Loucy (cell line): Measurements from ENCODE around the gene DNAH9.

Source experiments
- H2AFZ ChIP-seq: fragments of 200-600 bp; sonication (generic); 2 replicates; pipeline ENCODE4 v1.6.0; 2016; ENCODE audit warnings: antibody characterized with exemption, mild to moderate bottlenecking, low read length, moderate library complexity
- H3F3A ChIP-seq: fragments of 200-600 bp; 2 replicates; pipeline ENCODE4 v1.6.0; 2016; ENCODE audit warnings: antibody characterized with exemption, low read depth, mild to moderate bottlenecking
- H3K27me3 ChIP-seq: fragments of 200-600 bp; sonication (generic); 2 replicates; pipeline ENCODE4 v1.6.1; 2014; ENCODE audit warnings: low read length, mild to moderate bottlenecking; ENCODE audit not compliant: insufficient read depth, poor library complexity, severe bottlenecking
- H3K36me3 ChIP-seq: fragments of 200-600 bp; sonication (generic); 2 replicates; pipeline ENCODE4 v1.6.1; 2016; ENCODE audit warnings: low read length; ENCODE audit not compliant: insufficient read depth
- H3K4me1 ChIP-seq: fragments of 200-600 bp; sonication (generic); 2 replicates; pipeline ENCODE4 v1.5.1; 2014; ENCODE audit warnings: low read length, mild to moderate bottlenecking; ENCODE audit not compliant: insufficient read depth, poor library complexity, severe bottlenecking
- H3K4me2 ChIP-seq: fragments of 200-600 bp; sonication (generic); 2 replicates; pipeline ENCODE4 v1.6.0; 2014; ENCODE audit warnings: antibody characterized with exemption, low read length, low read depth, mild to moderate bottlenecking; ENCODE audit not compliant: poor library complexity, severe bottlenecking
- H3K4me3 ChIP-seq: fragments of 200-600 bp; sonication (generic); 2 replicates; pipeline ENCODE4 v1.5.1; 2014; ENCODE audit warnings: low read length, mild to moderate bottlenecking, mixed read lengths; ENCODE audit not compliant: poor library complexity, severe bottlenecking
- H3K79me2 ChIP-seq: fragments of 200-600 bp; sonication (generic); 2 replicates; pipeline ENCODE4 v1.6.1; 2014; ENCODE audit warnings: low read length; ENCODE audit not compliant: insufficient read depth
- H3K9ac ChIP-seq: fragments of 200-600 bp; sonication (generic); 2 replicates; pipeline ENCODE4 v1.6.0; 2014; ENCODE audit warnings: mild to moderate bottlenecking, low read depth, low read length, moderate library complexity; ENCODE audit not compliant: poor library complexity, severe bottlenecking
- H3K9me2 ChIP-seq: fragments of 200-600 bp; sonication (generic); replicated peaks from 2 replicates; pipeline ENCODE4 v1.6.1; 2016; ENCODE audit warnings: low read depth, low read length, mixed read lengths
- H3K9me3 ChIP-seq: fragments of 200-600 bp; sonication (generic); 2 replicates; pipeline ENCODE4 v1.6.1; 2014; ENCODE audit warnings: mild to moderate bottlenecking, antibody characterized with exemption, low read length, low read depth; ENCODE audit not compliant: insufficient read depth
- H4K20me1 ChIP-seq: fragments of 200-600 bp; sonication (generic); 2 replicates; pipeline ENCODE4 v1.6.0; 2014; ENCODE audit warnings: antibody characterized with exemption, low read length, mild to moderate bottlenecking; ENCODE audit not compliant: insufficient read depth, poor library complexity, severe bottlenecking
- CTCF ChIP-seq: fragments of 200-600 bp; sonication (generic); conservative IDR thresholded peaks from 2 replicates; pipeline ENCODE4 v1.5.1; 2014; ENCODE audit warnings: mild to moderate bottlenecking, antibody characterized with exemption, low read length
- EZH2phosphoT487 ChIP-seq: fragments of 200-600 bp; IDR thresholded peaks from 2 replicates; pipeline ENCODE4 v1.6.1; 2018; ENCODE audit warnings: antibody characterized with exemption, mild to moderate bottlenecking, moderate library complexity, borderline replicate concordance

The DNAH9 gene

DNA sequence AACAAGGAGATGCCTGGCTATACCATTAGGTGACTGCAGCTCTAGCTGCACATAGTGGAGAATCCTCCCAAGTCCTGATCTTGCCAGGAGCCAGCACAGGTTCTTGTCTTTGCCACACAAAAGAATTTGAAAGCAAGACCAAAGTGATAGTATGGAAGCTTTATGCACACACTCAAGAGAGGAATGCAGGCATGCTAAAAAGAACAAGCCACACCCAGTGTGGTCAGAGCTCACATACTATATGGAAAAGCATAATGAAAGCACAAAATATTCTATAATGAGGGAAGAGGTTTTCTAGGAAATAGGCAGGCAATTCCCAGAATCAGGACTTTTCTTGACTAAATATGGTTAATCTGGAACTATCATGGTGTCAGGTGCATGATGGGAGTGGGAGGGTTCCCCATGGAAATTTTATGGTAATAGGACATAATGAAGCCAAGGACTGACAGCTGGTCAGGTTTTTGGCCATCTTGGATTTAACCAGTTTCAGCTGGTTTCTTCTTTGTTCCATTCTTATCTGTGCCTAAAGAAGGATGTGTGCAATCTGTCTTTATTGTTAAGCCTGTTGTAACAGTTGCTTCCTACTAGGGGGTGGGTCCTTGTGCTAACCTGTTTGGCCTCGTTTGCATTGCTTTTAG lies 227.4 kb downstream of the DNAH9 start:
- Histone ChIP-seq H3K9ac (no peak overlapping the region), H3F3A (no peaks in the 10 kb centered on the region), H3K4me1 (no peaks in the 10 kb centered on the region), H3K36me3 (no peaks in the 10 kb centered on the region), H3K4me2 (no peak overlapping the region), H3K9me2 (no peaks in the 10 kb centered on the region), H2AFZ (no peak overlapping the region), H3K27me3 (no peaks in the 10 kb centered on the region), H4K20me1 (no peaks in the 10 kb centered on the region), H3K79me2 (no peaks in the 10 kb centered on the region), H3K9me3 (no peaks in the 10 kb centered on the region), H3K4me3 (no peak overlapping the region)
- TF ChIP-seq EZH2phosphoT487 (no peak), CTCF (no peak)

DNA sequence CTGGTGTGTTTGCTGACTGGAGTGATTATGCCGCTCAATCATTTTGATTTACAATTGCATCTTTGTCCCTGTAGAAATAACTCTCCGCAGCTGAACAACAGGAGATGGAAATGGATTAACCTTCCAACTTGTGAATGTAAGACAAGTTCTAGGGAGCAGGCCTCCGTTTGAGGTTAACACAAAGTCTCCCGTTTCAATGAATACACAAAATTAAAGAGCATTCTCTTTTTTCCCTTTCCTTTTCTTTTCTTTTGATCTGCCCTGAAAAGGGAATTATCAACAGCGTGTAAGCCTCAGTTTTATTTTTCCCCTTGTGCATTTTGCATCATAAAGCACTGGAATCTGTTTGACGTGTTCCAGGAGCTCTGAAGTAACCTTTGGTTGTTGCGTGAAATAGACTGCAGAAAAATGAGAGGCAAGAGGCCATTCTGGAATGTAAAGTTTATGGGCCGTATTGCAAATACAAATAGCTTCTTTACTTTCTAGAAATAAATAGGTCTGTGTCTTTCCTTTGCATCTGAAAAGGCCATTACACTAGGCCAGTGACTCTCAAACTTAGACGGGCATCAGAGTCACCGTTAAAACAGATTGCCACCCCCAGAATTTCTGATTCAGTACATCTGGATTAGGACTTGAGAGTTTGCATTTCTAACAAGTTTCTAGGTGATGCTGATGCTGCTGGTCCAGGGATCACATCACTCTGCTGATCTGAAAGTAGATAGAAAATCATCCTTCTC lies 234.3 kb downstream of the DNAH9 start:
- Histone ChIP-seq H3K4me1 (no peaks in the 10 kb centered on the region), H3K9me3 (no peaks in the 10 kb centered on the region; the same call in 1 of the 2 replicates), H3K4me3 (no peak overlapping the region), H4K20me1 (no peaks in the 10 kb centered on the region), H3K4me2 (no peak overlapping the region), H3K27me3 (no peaks in the 10 kb centered on the region), H2AFZ (no peak overlapping the region), H3K79me2 (no peaks in the 10 kb centered on the region), H3F3A (no peaks in the 10 kb centered on the region), H3K9me2 (no peaks in the 10 kb centered on the region), H3K9ac (no peak overlapping the region), H3K36me3 (no peaks in the 10 kb centered on the region)
- TF ChIP-seq EZH2phosphoT487 (no peak), CTCF (no peak)

- Histone ChIP-seq H3K27me3 (no peaks in the 10 kb centered on the region), H3K4me1 (no peaks in the 10 kb centered on the region), H4K20me1 (no peaks in the 10 kb centered on the region), H3K4me2 (no peak overlapping the region), H3K79me2 (no peaks in the 10 kb centered on the region), H3K36me3 (no peaks in the 10 kb centered on the region), H2AFZ (no peak overlapping the region), H3F3A (no peaks in the 10 kb centered on the region), H3K4me3 (no peak overlapping the region), H3K9ac (no peak overlapping the region), H3K9me3 (no peaks in the 10 kb centered on the region; the same call in 1 of the 2 replicates), H3K9me2 (no peaks in the 10 kb centered on the region)
- no peak for TF ChIP-seq CTCF
- TF ChIP-seq EZH2phosphoT487 = no peak
These were observed 238.2 kb downstream of the DNAH9 start for GRCh38 chr17:11836508-11836907.
